Gastrocnemius medialis (tissue), 4 donors: ENCODE results near the gene ARPC5L. TPM values are rescaled to one million over a fixed set of nuclear protein-coding genes. Genes with fewer than 3 reads are reported as not detected.

ENCODE experiments used
- ATAC-seq, 2 donors: fragments of 150-250 bp; one replicate each; pipeline ENCODE4 v1.9.1; 2016
- DNase-seq, 2 donors: peaks; one replicate each; pipeline ENCODE4 v3.0.0-alpha.2; 2019
- H3K27ac ChIP-seq, 4 donors: fragments of 200-600 bp; sonication (generic); 1 replicate in 1 of 4; 2 replicates in 3 of 4; pipeline ENCODE4 v1.5.1; 2016 to 2018; ENCODE audit warnings: mild to moderate bottlenecking in 2 of 4, moderate library complexity in 1 of 4
- H3K27me3 ChIP-seq, 3 donors: fragments of 200-600 bp; sonication (generic) in 2 of 3; 1 replicate in 1 of 3; 2 replicates in 2 of 3; pipeline versions ENCODE4 v1.5.1 to v1.6.0; 2016 to 2019; ENCODE audit warnings: mild to moderate bottlenecking in 1 of 3, moderate library complexity in 1 of 3
- H3K36me3 ChIP-seq, 2 donors: fragments of 200-600 bp; sonication (generic) in 1 of 2; one replicate each; pipeline ENCODE4 v1.5.1; 2017 to 2018
- H3K4me1 ChIP-seq, 2 donors: fragments of 200-600 bp; sonication (generic) in 1 of 2; one replicate each; pipeline ENCODE4 v1.5.1; 2016 to 2017; ENCODE audit warnings: mild to moderate bottlenecking in 2 of 2
- H3K4me3 ChIP-seq, 4 donors: fragments of 200-600 bp; sonication (generic) in 3 of 4; 1 replicate in 1 of 4; 2 replicates in 3 of 4; pipeline ENCODE4 v1.5.1; 2016 to 2019; ENCODE audit warnings: mild to moderate bottlenecking in 2 of 4
- H3K9me3 ChIP-seq, 3 donors: fragments of 200-600 bp; sonication (generic) in 2 of 3; 1 replicate in 1 of 3; 2 replicates in 2 of 3; pipeline ENCODE4 v1.5.1; 2016 to 2019
- CTCF ChIP-seq, 5 experiments: fragments of 450-650 bp in 3 of 5; fragments of 200-600 bp in 2 of 5; sonication (generic) in 2 of 5; IDR thresholded peaks in 4 of 5; conservative IDR thresholded peaks in 1 of 5; 1 replicate in 4 of 5; 2 replicates in 1 of 5; pipeline ENCODE4 v1.5.1; 2016 to 2019; ENCODE audit warnings: antibody characterized with exemption in 5 of 5, mild to moderate bottlenecking in 3 of 5, moderate library complexity in 3 of 5
- POLR2A ChIP-seq, 2 donors: fragments of 450-650 bp; IDR thresholded peaks; one replicate each; pipeline ENCODE4 v1.6.1; 2017; ENCODE audit warnings: antibody characterized with exemption in 2 of 2, mild to moderate bottlenecking in 2 of 2, moderate library complexity in 2 of 2
- in situ Hi-C, 4 donors: fragments of 200-750 bp; cut with MboI; loops; one replicate each; pipeline versions ENCODE4 v1.15.0 to v1.8.0; 2017; ENCODE audit warnings: low sequenced_read_pairs in 4 of 4
- intact Hi-C: fragments of 100-400 bp; cut with DNase I; formaldehyde crosslinking; loops from one replicate; pipeline ENCODE4 v1.15.1; 2023; ENCODE audit warnings: low total_unique reads
- total RNA-seq, 4 donors: library from RNA; depleted of rRNA; stranded (reverse); fragments of >200 nt; gene quantifications; one replicate each; pipeline versions ENCODE4 v1.1.0 to v1.2.3, GENCODE V29; 2016

ARPC5L gene
- total RNA-seq, 4 donors from 2014 or later, result 28.9 to 47.1 (median 29.2) TPM

- H3K36me3 ChIP-seq, result peaks cover 0 to 55% of the 10 kb centered on the region in 2 donors
- in situ Hi-C loops (no loop called here), intact Hi-C loops (no loop called here)
- no peaks in the 10 kb centered on the region for H3K9me3 ChIP-seq
- no peak overlapping the region for H3K4me3 ChIP-seq
- DNase-seq (no peak), ATAC-seq (no peak)
- no peaks in the 10 kb centered on the region for H3K4me1 ChIP-seq
- TF ChIP-seq POLR2A (IDR thresholded peaks at IDR 0.05), result no peak
- TF ChIP-seq CTCF (IDR thresholded peaks at IDR 0.05 in 4 of 5, conservative IDR thresholded peaks at IDR 0.05 in 1 of 5), result no peak
- no peak overlapping the region for H3K27ac ChIP-seq
- H3K27me3 ChIP-seq, result no peaks in the 10 kb centered on the region
Observed at GRCh38 chr9:124897570-124898460, 35.9 kb downstream of the ARPC5L start.

- in situ Hi-C loops, result no loop called here
- Histone ChIP-seq H3K36me3 (peaks cover 0 to 45% of the 10 kb centered on the region in 2 donors), H3K4me3 (no peak overlapping the region), H3K9me3 (no peaks in the 10 kb centered on the region), H3K27me3 (no peaks in the 10 kb centered on the region), H3K27ac (no peak overlapping the region), H3K4me1 (no peaks in the 10 kb centered on the region)
- intact Hi-C loops, result no loop called here
- no peak for DNase-seq
- TF ChIP-seq POLR2A (IDR thresholded peaks at IDR 0.05) (no peak), CTCF (IDR thresholded peaks at IDR 0.05 in 4 of 5, conservative IDR thresholded peaks at IDR 0.05 in 1 of 5) (no peak)
- ATAC-seq, result no peak
Observed at GRCh38 chr9:124899845-124900244, 37.9 kb downstream of the ARPC5L start.

GRCh38 chr9:124906966-124907365, 45.0 kb downstream of the ARPC5L start:
- Histone ChIP-seq H3K36me3 (peaks cover 0 to 63% of the 10 kb centered on the region in 2 donors), H3K4me3 (no peak overlapping the region), H3K9me3 (no peaks in the 10 kb centered on the region), H3K27me3 (no peaks in the 10 kb centered on the region), H3K4me1 (no peaks in the 10 kb centered on the region), H3K27ac (no peak overlapping the region)
- intact Hi-C loops, result no loop called here
- DNase-seq (no peak), ATAC-seq (no peak)
- no peak for TF ChIP-seq CTCF (IDR thresholded peaks at IDR 0.05 in 4 of 5, conservative IDR thresholded peaks at IDR 0.05 in 1 of 5)
- no peak for TF ChIP-seq POLR2A (IDR thresholded peaks at IDR 0.05)
- in situ Hi-C loops, result no loop called here

- no peaks in the 10 kb centered on the region for H3K4me1 ChIP-seq
- intact Hi-C loops (no loop called here), in situ Hi-C loops (no loop called here)
- peaks cover 0 to 63% of the 10 kb centered on the region in 2 donors for H3K36me3 ChIP-seq
- no peak for DNase-seq
- H3K27me3 ChIP-seq, result no peaks in the 10 kb centered on the region
- H3K27ac ChIP-seq, result peak overlapping the region in 3 of 4 donors; percentile 13 to 41 (median 25)
- H3K4me3 ChIP-seq, result no peak overlapping the region
- ATAC-seq, result peak; percentile 21 to 60
- H3K9me3 ChIP-seq, result no peaks in the 10 kb centered on the region
- TF ChIP-seq CTCF (IDR thresholded peaks at IDR 0.05 in 4 of 5, conservative IDR thresholded peaks at IDR 0.05 in 1 of 5) (no peak), POLR2A (IDR thresholded peaks at IDR 0.05) (no peak)
Observed at GRCh38 chr9:124908098-124908497, 46.2 kb downstream of the ARPC5L start.
